ENCODE data around the gene LMX1A. TPM values are rescaled to one million over a fixed set of nuclear protein-coding genes. Genes with fewer than 3 reads are reported as not detected.

The LMX1A gene
- total RNA-seq, 1 experiment from 2014 or later = not detected

GRCh38 chr1:165339164-165339563, 17.4 kb downstream of the LMX1A start (continued):
- TF ChIP-seq, protein P1, sequence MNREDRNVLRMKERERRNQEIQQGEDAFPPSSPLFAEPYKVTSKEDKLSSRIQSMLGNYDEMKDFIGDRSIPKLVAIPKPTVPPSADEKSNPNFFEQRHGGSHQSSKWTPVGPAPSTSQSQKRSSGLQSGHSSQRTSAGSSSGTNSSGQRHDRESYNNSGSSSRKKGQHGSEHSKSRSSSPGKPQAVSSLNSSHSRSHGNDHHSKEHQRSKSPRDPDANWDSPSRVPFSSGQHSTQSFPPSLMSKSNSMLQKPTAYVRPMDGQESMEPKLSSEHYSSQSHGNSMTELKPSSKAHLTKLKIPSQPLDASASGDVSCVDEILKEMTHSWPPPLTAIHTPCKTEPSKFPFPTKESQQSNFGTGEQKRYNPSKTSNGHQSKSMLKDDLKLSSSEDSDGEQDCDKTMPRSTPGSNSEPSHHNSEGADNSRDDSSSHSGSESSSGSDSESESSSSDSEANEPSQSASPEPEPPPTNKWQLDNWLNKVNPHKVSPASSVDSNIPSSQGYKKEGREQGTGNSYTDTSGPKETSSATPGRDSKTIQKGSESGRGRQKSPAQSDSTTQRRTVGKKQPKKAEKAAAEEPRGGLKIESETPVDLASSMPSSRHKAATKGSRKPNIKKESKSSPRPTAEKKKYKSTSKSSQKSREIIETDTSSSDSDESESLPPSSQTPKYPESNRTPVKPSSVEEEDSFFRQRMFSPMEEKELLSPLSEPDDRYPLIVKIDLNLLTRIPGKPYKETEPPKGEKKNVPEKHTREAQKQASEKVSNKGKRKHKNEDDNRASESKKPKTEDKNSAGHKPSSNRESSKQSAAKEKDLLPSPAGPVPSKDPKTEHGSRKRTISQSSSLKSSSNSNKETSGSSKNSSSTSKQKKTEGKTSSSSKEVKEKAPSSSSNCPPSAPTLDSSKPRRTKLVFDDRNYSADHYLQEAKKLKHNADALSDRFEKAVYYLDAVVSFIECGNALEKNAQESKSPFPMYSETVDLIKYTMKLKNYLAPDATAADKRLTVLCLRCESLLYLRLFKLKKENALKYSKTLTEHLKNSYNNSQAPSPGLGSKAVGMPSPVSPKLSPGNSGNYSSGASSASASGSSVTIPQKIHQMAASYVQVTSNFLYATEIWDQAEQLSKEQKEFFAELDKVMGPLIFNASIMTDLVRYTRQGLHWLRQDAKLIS (CRISPR knock-in tag; IDR thresholded peaks at IDR 0.05; ENCODE audit: borderline replicate concordance) = no peak
- TF ChIP-seq ZBTB21 (CRISPR knock-in tag; IDR thresholded peaks at IDR 0.05; ENCODE audit: borderline replicate concordance) (no peak), ZNF532 (CRISPR knock-in tag; IDR thresholded peaks at IDR 0.05; ENCODE audit: borderline replicate concordance) (no peak), SOX15 (CRISPR knock-in tag; IDR thresholded peaks at IDR 0.05) (no peak), ZNF121 (CRISPR knock-in tag; IDR thresholded peaks at IDR 0.05) (no peak), NR3C1 (CRISPR knock-in tag; conservative IDR thresholded peaks at IDR 0.05; ENCODE audit: low read depth) (no peak)
- TF ChIP-seq, protein P2, sequence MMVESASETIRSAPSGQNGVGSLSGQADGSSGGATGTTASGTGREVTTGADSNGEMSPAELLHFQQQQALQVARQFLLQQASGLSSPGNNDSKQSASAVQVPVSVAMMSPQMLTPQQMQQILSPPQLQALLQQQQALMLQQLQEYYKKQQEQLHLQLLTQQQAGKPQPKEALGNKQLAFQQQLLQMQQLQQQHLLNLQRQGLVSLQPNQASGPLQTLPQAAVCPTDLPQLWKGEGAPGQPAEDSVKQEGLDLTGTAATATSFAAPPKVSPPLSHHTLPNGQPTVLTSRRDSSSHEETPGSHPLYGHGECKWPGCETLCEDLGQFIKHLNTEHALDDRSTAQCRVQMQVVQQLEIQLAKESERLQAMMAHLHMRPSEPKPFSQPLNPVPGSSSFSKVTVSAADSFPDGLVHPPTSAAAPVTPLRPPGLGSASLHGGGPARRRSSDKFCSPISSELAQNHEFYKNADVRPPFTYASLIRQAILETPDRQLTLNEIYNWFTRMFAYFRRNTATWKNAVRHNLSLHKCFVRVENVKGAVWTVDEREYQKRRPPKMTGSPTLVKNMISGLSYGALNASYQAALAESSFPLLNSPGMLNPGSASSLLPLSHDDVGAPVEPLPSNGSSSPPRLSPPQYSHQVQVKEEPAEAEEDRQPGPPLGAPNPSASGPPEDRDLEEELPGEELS (CRISPR knock-in tag; IDR thresholded peaks at IDR 0.05) = no peak

GRCh38 chr1:165330483-165330882, 26.0 kb downstream of the LMX1A start:
- ChIA-PET POLR2A (no interaction called here), CTCF (interaction anchor here (1.2 kb wide), 1 partner anchor 37 kb away, joined by 3 read pairs; no protein-coding TSS in a partner anchor)
- ATAC-seq = no peak
- Mint-ChIP-seq H3K4me1 (no peaks in the 10 kb centered on the region), H3K27ac (no peak overlapping the region), H3K36me3 (no peaks in the 10 kb centered on the region), H3K9me3 (no peaks in the 10 kb centered on the region), H3K27me3 (ENCODE audit: low read depth) (no peaks in the 10 kb centered on the region), H3K4me3 (no peak overlapping the region)
- DNase-seq (ENCODE audit: low spot score) = no peak
- TF ChIP-seq CREM (CRISPR knock-in tag; IDR thresholded peaks at IDR 0.05) (no peak), SMAD3 (CRISPR knock-in tag; IDR thresholded peaks at IDR 0.05; ENCODE audit: borderline replicate concordance) (no peak), MXD4 (CRISPR knock-in tag; IDR thresholded peaks at IDR 0.05; ENCODE audit: borderline replicate concordance) (no peak), MYBL2 (CRISPR knock-in tag; IDR thresholded peaks at IDR 0.05) (no peak), PRRX2 (CRISPR knock-in tag; IDR thresholded peaks at IDR 0.05) (no peak), ELF4 (CRISPR knock-in tag; IDR thresholded peaks at IDR 0.05; ENCODE audit: low read depth) (no peak), FOXJ3 (CRISPR knock-in tag; IDR thresholded peaks at IDR 0.05; ENCODE audit: borderline replicate concordance) (no peak), NR3C1 (CRISPR knock-in tag; conservative IDR thresholded peaks at IDR 0.05; ENCODE audit: low read depth) (no peak), NR2C2 (CRISPR knock-in tag; IDR thresholded peaks at IDR 0.05) (no peak), FOXP1 (CRISPR knock-in tag; IDR thresholded peaks at IDR 0.05; ENCODE audit: borderline replicate concordance) (no peak)
- TF ChIP-seq, protein P3, sequence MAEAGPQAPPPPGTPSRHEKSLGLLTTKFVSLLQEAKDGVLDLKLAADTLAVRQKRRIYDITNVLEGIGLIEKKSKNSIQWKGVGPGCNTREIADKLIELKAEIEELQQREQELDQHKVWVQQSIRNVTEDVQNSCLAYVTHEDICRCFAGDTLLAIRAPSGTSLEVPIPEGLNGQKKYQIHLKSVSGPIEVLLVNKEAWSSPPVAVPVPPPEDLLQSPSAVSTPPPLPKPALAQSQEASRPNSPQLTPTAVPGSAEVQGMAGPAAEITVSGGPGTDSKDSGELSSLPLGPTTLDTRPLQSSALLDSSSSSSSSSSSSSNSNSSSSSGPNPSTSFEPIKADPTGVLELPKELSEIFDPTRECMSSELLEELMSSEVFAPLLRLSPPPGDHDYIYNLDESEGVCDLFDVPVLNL (CRISPR knock-in tag; IDR thresholded peaks at IDR 0.05; ENCODE audit: borderline replicate concordance, low read depth) = no peak
- TF ChIP-seq, protein P4, sequence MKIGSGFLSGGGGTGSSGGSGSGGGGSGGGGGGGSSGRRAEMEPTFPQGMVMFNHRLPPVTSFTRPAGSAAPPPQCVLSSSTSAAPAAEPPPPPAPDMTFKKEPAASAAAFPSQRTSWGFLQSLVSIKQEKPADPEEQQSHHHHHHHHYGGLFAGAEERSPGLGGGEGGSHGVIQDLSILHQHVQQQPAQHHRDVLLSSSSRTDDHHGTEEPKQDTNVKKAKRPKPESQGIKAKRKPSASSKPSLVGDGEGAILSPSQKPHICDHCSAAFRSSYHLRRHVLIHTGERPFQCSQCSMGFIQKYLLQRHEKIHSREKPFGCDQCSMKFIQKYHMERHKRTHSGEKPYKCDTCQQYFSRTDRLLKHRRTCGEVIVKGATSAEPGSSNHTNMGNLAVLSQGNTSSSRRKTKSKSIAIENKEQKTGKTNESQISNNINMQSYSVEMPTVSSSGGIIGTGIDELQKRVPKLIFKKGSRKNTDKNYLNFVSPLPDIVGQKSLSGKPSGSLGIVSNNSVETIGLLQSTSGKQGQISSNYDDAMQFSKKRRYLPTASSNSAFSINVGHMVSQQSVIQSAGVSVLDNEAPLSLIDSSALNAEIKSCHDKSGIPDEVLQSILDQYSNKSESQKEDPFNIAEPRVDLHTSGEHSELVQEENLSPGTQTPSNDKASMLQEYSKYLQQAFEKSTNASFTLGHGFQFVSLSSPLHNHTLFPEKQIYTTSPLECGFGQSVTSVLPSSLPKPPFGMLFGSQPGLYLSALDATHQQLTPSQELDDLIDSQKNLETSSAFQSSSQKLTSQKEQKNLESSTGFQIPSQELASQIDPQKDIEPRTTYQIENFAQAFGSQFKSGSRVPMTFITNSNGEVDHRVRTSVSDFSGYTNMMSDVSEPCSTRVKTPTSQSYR (CRISPR knock-in tag; IDR thresholded peaks at IDR 0.05) = no peak
- TF ChIP-seq, protein P5, sequence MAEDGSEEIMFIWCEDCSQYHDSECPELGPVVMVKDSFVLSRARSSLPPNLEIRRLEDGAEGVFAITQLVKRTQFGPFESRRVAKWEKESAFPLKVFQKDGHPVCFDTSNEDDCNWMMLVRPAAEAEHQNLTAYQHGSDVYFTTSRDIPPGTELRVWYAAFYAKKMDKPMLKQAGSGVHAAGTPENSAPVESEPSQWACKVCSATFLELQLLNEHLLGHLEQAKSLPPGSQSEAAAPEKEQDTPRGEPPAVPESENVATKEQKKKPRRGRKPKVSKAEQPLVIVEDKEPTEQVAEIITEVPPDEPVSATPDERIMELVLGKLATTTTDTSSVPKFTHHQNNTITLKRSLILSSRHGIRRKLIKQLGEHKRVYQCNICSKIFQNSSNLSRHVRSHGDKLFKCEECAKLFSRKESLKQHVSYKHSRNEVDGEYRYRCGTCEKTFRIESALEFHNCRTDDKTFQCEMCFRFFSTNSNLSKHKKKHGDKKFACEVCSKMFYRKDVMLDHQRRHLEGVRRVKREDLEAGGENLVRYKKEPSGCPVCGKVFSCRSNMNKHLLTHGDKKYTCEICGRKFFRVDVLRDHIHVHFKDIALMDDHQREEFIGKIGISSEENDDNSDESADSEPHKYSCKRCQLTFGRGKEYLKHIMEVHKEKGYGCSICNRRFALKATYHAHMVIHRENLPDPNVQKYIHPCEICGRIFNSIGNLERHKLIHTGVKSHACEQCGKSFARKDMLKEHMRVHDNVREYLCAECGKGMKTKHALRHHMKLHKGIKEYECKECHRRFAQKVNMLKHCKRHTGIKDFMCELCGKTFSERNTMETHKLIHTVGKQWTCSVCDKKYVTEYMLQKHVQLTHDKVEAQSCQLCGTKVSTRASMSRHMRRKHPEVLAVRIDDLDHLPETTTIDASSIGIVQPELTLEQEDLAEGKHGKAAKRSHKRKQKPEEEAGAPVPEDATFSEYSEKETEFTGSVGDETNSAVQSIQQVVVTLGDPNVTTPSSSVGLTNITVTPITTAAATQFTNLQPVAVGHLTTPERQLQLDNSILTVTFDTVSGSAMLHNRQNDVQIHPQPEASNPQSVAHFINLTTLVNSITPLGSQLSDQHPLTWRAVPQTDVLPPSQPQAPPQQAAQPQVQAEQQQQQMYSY (CRISPR knock-in tag; IDR thresholded peaks at IDR 0.05) = no peak

All from WTC11 (cell line).